ENCODE measurements around the gene CFAP221.

The CFAP221 gene

GRCh38 chr2:119531292-119531691 is 13.0 kb upstream of the CFAP221 start:
- no peak overlapping the region for H3K4me3 ChIP-seq (ENCODE audit: control insufficient read depth, low read depth, low read length)
- TF ChIP-seq CTCF (IDR thresholded peaks at IDR 0.05; ENCODE audit: control insufficient read depth, insufficient read depth, low read depth, low read length, missing control alignments): no peak
- no peak for DNase-seq (ENCODE audit: low read depth)

DNA sequence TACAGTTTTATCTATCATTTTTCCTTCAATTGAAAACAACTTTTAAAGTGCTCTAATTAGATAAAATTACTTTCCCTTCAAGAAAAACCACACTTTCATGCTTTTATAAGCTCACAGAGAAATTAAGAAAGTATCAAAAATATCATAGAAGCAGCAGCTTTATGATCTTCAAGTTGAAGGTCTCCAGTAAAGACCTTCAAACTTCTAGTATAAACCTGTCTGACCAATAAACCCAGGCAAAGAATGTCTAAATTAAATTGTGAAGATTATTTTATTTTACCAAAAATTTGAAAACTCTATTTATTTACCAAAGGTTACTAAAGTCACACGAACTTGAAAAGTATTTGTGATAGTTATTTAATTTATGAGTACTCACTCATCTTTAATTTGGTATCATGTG is 10.7 kb upstream of the CFAP221 start:
- TF ChIP-seq CTCF (IDR thresholded peaks at IDR 0.05; ENCODE audit: control insufficient read depth, insufficient read depth, low read depth, low read length, missing control alignments): no peak

GRCh38 chr2:119536211-119536610 is 8.0 kb upstream of the CFAP221 start:
- TF ChIP-seq CTCF (IDR thresholded peaks at IDR 0.05; ENCODE audit: control insufficient read depth, insufficient read depth, low read depth, low read length, missing control alignments): no peak

More for the DNA sequence above, 10.7 kb upstream of the CFAP221 start:
- H3K4me3 ChIP-seq (ENCODE audit: control insufficient read depth, low read depth, low read length): no peak overlapping the region
- no peak for DNase-seq (ENCODE audit: low read depth)

DNA sequence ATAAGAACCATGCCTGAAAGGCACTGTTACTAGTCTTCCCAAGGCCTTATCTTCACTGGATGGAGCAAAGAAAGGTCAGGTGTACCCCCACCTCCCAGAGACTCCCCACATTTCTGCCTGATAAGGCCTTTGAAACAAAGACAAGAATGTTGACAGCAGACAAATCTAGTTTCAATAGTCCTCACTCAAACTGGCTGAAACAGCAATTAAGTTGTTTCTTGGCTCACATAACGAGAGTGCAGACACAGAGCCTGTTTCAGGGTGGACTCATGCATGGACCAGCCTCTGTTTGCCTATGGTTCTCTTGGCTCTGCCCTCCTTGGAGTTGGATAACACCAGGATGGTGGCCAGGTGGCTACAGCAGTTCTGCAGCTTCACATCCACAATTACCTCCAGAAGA is 7.5 kb upstream of the CFAP221 start:
- DNase-seq (ENCODE audit: low read depth): no peak
- TF ChIP-seq CTCF (IDR thresholded peaks at IDR 0.05; ENCODE audit: control insufficient read depth, insufficient read depth, low read depth, low read length, missing control alignments): no peak

More at GRCh38 chr2:119536211-119536610, 8.0 kb upstream of the CFAP221 start:
- no peak for DNase-seq (ENCODE audit: low read depth)
- H3K4me3 ChIP-seq (ENCODE audit: control insufficient read depth, low read depth, low read length): no peak overlapping the region

GRCh38 chr2:119537792-119538191 is 6.5 kb upstream of the CFAP221 start:
- no peak for DNase-seq (ENCODE audit: low read depth)
- TF ChIP-seq CTCF (IDR thresholded peaks at IDR 0.05; ENCODE audit: control insufficient read depth, insufficient read depth, low read depth, low read length, missing control alignments): no peak
- H3K4me3 ChIP-seq (ENCODE audit: control insufficient read depth, low read depth, low read length): no peak overlapping the region

More for the DNA sequence above, 7.5 kb upstream of the CFAP221 start:
- H3K4me3 ChIP-seq (ENCODE audit: control insufficient read depth, low read depth, low read length): no peak overlapping the region

DNA sequence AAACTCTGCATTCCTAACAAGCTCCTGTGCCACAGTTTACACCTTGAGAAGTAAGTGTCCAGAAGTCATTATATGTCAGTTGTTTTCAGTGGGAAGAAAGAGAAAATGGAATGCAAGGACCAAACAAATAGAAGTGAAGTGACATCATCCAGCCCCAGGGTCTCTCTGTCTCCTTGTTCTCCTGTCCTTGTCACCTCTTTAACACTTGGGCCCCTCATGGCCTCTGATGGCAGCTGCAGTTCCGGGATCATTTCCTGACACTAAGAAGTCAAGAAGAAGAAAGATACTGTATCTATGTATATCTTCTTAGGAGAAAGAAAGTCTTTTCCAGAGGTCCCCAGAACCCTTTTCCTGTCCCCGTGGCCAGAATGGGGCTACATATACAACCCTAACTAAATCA is 2.8 kb upstream of the CFAP221 start:
- H3K4me3 ChIP-seq (ENCODE audit: control insufficient read depth, low read depth, low read length): no peak overlapping the region
- DNase-seq (ENCODE audit: low read depth): no peak
- TF ChIP-seq CTCF (IDR thresholded peaks at IDR 0.05; ENCODE audit: control insufficient read depth, insufficient read depth, low read depth, low read length, missing control alignments): no peak

DNA sequence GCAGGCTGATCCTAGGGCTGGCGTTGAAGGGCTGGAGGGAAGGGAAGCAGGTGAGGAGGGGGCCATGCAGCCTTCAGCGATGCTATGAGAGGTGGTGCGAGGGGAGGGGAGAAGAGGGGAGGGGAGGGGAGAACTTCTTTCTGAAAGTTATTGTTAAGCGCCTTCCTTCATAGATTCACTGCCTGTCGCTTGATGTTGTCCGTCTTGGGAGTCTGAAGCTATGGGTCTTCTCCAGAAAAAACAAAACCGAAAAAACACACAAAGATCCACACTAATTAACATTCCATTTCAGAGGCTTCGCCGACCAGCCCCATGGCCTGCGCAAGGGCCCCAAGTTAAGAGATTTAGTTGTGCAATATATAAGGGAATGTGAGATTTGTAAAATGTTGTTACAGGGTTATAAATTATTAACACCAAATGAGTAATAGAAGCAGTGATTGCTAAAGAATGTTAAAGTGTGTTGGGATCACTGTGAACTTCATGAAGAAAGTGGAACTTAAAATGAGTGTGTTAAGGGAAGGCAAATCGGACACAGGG is 758 bp downstream of the CFAP221 start:
- TF ChIP-seq CTCF (IDR thresholded peaks at IDR 0.05; ENCODE audit: control insufficient read depth, insufficient read depth, low read depth, low read length, missing control alignments): no peak
- H3K4me3 ChIP-seq (ENCODE audit: control insufficient read depth, low read depth, low read length): no peak overlapping the region
- DNase-seq (ENCODE audit: low read depth): no peak

Measured in AG09309 (cell line).